Kidney epithelial cell (primary cell): Measurements from ENCODE around the gene YTHDC2. TPM values are rescaled to one million over a fixed set of nuclear protein-coding genes. Genes with fewer than 3 reads are reported as not detected.

Experiments
- DNase-seq: peaks from one replicate; pipeline ENCODE4 v3.0.0-alpha.2; 2010; ENCODE audit warnings: low read depth
- H3K27me3 ChIP-seq: 2 replicates; pipeline ENCODE4 v1.6.0; 2011; ENCODE audit warnings: low read length; ENCODE audit not compliant: control insufficient read depth, insufficient read depth
- H3K36me3 ChIP-seq: 2 replicates; pipeline ENCODE4 v1.5.1; 2011; ENCODE audit warnings: low read length; ENCODE audit not compliant: control insufficient read depth, insufficient read depth
- H3K4me3 ChIP-seq: 2 replicates; pipeline ENCODE4 v1.5.1; 2011; ENCODE audit warnings: low read depth, mild to moderate bottlenecking, control low read depth, low read length
- CTCF ChIP-seq: IDR thresholded peaks from 2 replicates; pipeline ENCODE4 v1.5.1; 2011; ENCODE audit warnings: mild to moderate bottlenecking, moderate library complexity, low read length, control low read depth, inconsistent platforms; ENCODE audit not compliant: insufficient read depth, poor library complexity, severe bottlenecking
- total RNA-seq: library from RNA; depleted of rRNA; stranded (reverse); fragments of >200 nt; gene quantifications from 2 replicates; pipeline ENCODE4 v1.2.3, GENCODE V29; 2015

YTHDC2 gene
- 18.4 and 20.4 TPM in 2 replicates for total RNA-seq

- H3K4me3 ChIP-seq: peak within 1 kb of the TSS; percentile 86
- H3K27me3 ChIP-seq: no peaks in the 10 kb centered on the region
- TF ChIP-seq CTCF: peak; percentile 32
- H3K36me3 ChIP-seq: no peaks in the 10 kb centered on the region
- DNase-seq: peak; percentile 10
Measured at GRCh38 chr5:113513384-113514288, at the start of gene YTHDC2. Gene YTHDC2, plus strand, starts transcription at chr5:113513694. Its CDS starts 202 bp downstream, at chr5:113513896.

GRCh38 chr5:113474100-113474728 is 39.3 kb upstream of the YTHDC2 start:
- TF ChIP-seq CTCF: no peak
- no peaks in the 10 kb centered on the region for H3K27me3 ChIP-seq
- no peak for DNase-seq
- no peak overlapping the region for H3K4me3 ChIP-seq
- no peaks in the 10 kb centered on the region for H3K36me3 ChIP-seq

- DNase-seq: no peak
- H3K27me3 ChIP-seq: no peaks in the 10 kb centered on the region
- H3K4me3 ChIP-seq: no peak overlapping the region
- H3K36me3 ChIP-seq: no peaks in the 10 kb centered on the region
- TF ChIP-seq CTCF: no peak
Measured at GRCh38 chr5:113478691-113479090, 34.8 kb upstream of the YTHDC2 start.

GRCh38 chr5:113480243-113480642 is 33.3 kb upstream of the YTHDC2 start:
- Histone ChIP-seq H3K36me3 (no peaks in the 10 kb centered on the region), H3K27me3 (no peaks in the 10 kb centered on the region), H3K4me3 (no peak overlapping the region)
- no peak for DNase-seq
- TF ChIP-seq CTCF: no peak

- Histone ChIP-seq H3K36me3 (no peaks in the 10 kb centered on the region), H3K27me3 (peaks cover 3% of the 10 kb centered on the region), H3K4me3 (peak overlapping the region; percentile 73)
- no peak for DNase-seq
- TF ChIP-seq CTCF: no peak
Measured at GRCh38 chr5:113487416-113487780, 26.1 kb upstream of the YTHDC2 start.
